Activated CD8-positive, alpha-beta memory T cell treated with anti-CD3 and anti-CD28 coated beads for 48 hours (primary cell): ENCODE measurements around the gene COQ8B.

Source experiments
- DNase-seq, 3 experiments: peaks; one replicate each; pipeline ENCODE4 v3.0.0-alpha.2; 2020; ENCODE audit warnings: low read depth in 2 of 3, low spot score in 2 of 3

The COQ8B gene

GRCh38 chr19:40717880-40718773 lies 1.4 kb upstream of the COQ8B start:
- no peak for DNase-seq

DNA sequence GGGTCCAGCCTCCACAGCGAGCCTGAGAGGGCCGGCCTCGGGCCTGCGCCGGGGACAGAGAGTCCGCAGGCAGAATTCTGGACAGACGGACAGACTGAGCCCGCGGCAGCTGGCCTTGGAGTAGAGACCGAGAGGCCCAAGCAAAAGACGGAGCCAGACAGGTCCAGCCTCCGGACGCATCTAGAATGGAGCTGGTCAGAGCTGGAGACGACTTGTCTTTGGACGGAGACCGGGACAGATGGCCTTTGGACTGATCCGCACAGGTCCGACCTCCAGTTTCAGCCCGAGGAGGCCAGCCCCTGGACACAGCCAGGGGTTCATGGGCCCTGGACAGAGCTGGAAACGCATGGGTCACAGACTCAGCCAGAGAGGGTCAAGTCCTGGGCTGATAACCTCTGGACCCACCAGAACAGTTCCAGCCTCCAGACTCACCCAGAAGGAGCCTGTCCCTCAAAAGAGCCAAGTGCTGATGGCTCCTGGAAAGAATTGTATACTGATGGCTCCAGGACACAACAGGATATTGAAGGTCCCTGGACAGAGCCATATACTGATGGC lies 716 bp upstream of the COQ8B start:
- no peak for DNase-seq

- peak; percentile 39 to 51 (median 41) for DNase-seq
Observed at GRCh38 chr19:40716031-40716481, 630 bp downstream of the COQ8B start.

DNA sequence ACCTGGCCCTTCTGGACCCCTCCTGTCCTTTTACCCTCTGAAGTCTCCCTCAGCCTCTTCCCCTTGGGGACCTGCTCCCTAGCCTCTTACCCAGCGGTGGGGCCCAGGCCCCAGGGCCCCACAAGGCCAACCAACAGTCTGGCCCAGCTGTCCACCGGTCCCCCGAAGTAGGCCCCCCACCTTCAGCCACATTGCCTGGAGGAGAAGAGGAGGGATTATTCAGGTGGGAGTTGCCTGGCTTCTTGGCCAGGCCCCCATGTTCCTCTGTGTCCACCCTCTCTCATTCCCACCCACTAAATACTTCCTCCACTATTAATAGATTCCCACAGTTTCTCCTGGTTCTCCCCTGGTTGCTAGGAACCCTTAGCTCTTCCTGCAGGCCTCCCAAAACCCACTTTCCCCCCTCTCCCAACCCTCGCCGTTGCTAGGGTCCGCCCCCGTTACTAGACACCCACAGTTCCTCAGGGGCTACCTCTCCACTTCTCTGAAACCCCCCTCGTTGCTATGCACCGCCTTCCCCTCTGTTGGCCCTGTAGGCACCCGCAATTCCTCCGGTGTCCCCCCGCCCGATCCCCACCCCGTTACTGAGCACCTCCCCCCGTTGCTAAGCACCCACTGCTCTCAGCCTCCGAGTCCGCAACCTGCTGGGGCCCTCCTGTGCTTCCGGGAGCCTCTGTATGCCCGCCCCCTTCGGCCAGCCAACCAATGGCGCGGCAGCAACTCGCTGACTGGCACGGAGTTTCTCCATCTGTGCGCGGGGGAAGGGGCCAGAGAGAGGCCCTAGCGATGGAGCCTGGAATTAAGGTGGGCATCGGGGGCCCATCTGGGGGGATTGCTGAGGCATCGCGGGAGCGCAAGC lies 2.0 kb downstream of the COQ8B start:
- peak; percentile 76 to 82 (median 80) for DNase-seq

DNA sequence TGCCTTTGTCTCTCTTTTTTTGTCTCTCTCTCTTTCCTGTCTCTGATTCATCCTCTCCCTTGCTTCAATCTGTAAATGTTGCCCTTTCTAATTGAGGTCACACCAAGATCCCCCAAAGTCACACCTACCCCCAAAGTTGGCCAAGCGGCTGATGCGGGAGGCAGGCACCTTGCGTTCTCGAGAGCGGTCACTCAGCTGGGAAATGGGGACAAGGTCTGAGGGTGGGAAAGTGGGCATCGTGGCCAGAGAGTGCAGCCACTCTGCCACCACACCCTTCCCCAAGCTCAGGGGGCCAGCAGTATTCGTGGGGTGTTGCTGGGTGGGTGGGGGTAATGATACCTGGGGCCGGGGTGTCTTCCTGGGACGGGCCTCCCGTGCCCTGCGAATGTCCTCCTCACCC lies 2.7 kb downstream of the COQ8B start:
- DNase-seq: no peak

GRCh38 chr19:40709817-40710216 lies 6.9 kb downstream of the COQ8B start:
- DNase-seq: no peak

DNA sequence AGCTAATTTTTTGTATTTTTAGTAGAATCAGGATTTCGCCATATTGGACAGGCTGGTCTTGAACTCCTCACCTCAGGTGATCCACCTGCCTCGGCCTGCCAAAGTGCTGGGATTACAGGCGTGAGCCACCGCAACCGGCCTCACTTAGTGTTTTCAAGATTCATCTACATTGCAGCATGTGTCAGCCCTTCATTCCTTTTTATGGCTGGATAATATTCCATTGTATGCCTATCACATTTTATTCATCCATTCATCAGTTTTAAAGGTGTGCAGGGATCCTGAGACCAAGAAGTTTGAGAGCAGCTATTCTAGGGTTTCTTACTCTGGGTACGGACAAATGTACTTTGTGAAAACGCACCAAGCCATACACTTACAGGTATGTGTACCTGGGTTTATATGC lies 9.1 kb downstream of the COQ8B start:
- no peak for DNase-seq

GRCh38 chr19:40705950-40706619 lies 10.6 kb downstream of the COQ8B start:
- DNase-seq: no peak

DNA sequence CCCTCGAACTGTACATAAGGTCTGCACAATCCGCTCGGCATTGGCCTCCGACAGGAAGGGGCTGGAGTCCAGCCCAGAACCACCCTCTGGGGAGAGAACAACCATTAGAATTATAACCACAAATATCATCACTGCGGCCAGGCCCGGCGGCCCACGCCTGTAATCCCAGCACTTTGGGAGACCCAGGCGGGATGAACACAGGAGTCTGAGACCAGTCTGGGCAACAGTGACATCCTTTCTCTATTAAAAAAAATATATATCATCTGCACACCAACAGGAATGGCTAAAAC lies 11.4 kb downstream of the COQ8B start:
- no peak for DNase-seq

- no peak for DNase-seq
Observed at GRCh38 chr19:40704491-40705361, 12.0 kb downstream of the COQ8B start.

- DNase-seq: no peak
Observed at GRCh38 chr19:40703029-40703755, 13.5 kb downstream of the COQ8B start.

GRCh38 chr19:40702337-40703012 lies 14.2 kb downstream of the COQ8B start:
- DNase-seq: no peak

GRCh38 chr19:40701758-40702157 lies 14.9 kb downstream of the COQ8B start:
- DNase-seq: no peak

DNA sequence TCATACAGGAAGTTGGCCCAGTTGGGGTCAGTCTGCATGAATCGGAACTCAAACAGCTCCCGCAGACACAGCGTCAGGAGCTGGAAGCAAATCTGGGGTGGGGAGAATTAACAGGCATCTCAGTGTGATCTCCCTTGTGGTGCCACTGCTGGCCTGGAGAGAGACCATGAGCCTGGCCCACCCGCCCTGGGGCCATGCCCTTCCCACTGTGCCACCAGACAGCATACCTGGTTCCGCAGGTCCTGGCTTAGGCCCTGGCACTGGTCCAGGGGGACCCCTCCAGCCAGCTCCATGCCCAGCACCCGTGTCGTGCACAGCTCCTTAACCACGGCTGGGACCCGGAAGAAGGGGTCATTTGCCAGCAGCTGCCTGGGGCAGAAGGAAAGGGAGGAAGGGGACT lies 16.6 kb downstream of the COQ8B start:
- no peak for DNase-seq

GRCh38 chr19:40697007-40697406 lies 19.7 kb downstream of the COQ8B start:
- DNase-seq: no peak

DNA sequence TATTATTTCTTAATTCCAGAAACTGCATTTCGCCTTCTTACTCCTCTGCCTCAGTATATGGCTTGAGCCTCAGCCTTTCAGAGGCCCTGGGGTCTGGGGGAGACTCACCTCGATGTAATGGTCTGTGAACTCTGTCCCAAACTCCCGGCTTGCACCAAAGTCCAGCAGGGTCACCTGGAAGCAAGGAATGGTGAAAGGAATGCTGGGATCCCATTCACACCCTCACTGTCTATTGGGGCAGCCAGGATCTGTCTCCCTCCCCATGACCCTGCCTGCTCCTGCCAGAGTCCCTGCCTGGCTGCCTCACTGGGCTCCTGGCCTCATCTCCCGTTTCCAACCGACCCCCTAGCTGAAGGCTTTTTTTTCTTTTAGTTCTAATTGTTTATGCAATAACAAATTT lies 20.8 kb downstream of the COQ8B start:
- no peak for DNase-seq

DNA sequence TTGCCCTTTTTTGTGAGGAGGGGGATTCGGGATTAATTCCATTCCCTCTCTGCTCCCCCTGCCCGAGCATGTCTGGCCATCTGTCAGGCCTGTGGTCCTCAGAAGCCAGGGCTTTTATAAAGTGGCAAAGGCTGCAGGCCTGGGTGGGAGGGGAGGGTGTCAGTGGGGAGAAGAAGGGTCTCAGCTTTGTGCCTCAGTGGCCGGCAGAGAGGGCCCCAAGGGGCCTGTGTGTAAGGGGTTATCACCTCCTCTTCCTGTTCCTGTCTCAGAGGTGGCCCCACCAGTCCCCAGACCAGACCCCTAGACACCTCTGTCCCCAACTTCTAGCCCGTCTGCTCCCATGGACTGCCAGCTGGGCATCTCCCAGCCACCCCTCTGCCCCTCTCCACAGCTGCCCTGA lies 22.8 kb downstream of the COQ8B start:
- no peak for DNase-seq

- DNase-seq: no peak
Observed at GRCh38 chr19:40693150-40693788, 23.4 kb downstream of the COQ8B start.

GRCh38 chr19:40692212-40692551 lies 24.5 kb downstream of the COQ8B start:
- DNase-seq: no peak
